HG03280 (cell line): Measurements from ENCODE around the gene NDUFS6.

Source experiments
- ATAC-seq: cut with Tn5 transposase; IDR thresholded peaks from one replicate; pipeline ENCODE4 v1.9.1; 2021; ENCODE audit warnings: mild to moderate bottlenecking, moderate library complexity; ENCODE audit not compliant: unreplicated experiment

Gene NDUFS6

GRCh38 chr5:1845696-1846095 is 44.5 kb downstream of the NDUFS6 start:
- no peak for ATAC-seq

- ATAC-seq = no peak
Measured at GRCh38 chr5:1846583-1846982, 45.4 kb downstream of the NDUFS6 start.

DNA sequence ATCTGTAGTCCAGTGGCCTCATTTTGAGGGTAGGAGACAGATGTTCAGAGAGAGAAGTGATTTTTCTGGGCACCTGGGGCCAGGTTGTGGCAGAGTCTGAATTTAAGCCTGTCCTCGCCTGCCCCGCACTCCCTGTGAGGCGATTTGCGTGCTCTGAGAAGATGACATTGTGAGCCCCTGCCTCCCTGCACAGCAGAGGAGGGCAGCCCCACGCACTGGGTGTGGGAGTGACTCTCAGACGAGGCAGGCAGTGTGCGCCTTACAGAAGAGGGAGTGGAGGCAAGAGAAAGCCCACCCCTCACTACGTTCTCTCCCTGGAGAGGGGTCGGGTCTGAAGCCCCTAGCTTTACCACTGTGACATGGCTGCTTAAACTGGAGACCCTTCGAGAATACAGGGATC is 45.8 kb downstream of the NDUFS6 start:
- no peak for ATAC-seq

DNA sequence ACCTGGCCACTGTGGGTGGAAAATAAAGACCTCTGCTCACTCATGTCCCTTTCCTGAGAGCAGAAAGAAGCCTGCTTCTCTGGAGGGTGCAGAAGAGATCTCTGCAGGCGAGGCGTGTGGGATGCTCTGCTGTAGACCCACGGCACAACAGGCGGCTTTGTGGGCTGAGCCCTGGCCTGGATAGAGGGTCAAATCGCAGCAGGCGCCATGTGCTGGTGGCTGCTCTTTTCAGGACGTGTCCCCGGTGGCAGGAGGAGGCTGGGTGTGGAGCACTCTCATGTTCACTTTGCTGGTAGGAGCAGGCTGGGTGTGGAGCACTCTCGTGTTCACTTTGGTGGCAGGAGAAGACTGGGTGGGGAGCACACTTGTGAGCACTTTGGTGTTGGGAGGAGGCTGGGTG is 46.4 kb downstream of the NDUFS6 start:
- no peak for ATAC-seq

DNA sequence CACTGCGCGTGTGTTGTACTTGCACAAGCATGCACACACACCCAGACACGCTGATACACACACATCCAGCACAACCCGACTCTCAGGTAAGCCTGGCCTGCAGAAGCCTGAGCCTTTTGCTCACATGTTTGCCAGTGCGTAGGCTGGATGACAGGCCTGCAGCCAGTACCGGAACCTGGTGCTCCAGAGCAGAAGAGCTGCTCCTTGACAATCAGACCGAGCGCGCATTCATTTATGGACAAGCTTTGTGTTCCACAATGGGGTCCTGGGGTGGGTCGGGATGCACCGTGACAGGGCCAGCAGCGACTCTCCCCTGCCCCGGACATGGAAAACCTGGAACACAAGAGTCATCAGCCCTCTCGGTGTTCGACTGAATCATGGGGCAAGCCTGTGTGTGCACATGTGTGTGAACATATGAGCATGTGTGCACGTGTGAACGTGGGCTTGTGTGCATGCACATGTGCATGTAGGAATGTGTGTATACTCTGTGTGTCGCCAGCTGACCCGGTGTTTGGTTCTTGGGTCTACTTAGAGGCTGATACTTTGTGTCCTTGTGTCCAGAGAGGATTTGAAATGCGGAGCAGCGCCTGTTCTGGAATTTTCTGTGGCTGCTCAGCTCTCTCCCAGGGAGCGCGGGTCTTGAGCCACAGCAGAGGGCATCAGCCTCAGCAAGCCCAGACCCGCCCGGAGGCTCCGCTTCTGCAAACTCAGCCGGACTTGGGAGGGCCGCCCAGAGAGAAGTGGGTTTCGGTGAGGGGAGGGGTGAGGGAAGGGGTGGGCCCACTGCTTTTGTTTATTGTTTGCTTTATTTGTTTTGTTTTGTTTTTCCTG is 49.3 kb downstream of the NDUFS6 start:
- no peak for ATAC-seq

DNA sequence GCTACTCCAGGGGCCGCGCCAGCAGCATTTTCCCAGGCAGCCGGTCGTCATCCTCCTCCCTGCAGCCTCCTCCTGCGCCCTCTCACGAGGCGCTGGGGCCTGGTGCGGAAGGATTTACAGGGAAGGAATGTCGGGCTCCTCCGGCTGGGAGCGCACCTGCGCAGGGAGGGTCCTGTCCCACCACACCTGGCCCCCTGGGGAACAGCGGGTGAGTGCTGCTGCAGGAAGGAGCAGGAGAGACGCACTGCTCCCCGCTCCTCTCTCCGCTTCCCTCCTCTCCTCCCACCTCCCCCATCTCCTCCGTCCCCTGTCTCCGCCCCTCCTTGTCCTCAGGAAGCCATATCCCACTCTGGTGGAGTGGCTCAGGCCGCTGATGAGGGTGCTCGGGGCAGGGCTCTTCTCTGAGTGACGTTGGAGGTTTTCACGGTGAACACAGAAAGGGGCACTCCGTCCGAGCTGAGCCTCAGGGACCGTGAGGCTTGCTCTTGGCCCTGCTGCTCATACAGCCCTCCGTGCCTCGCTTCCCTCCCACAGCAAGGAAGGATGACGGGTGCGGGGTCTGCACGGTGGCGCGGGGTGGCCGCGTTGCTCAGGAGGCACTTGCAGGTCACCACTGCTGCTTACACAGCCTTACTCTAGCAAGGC is 50.2 kb downstream of the NDUFS6 start:
- ATAC-seq = no peak

- no peak for ATAC-seq
Measured at GRCh38 chr5:1852324-1852947, 51.2 kb downstream of the NDUFS6 start.

DNA sequence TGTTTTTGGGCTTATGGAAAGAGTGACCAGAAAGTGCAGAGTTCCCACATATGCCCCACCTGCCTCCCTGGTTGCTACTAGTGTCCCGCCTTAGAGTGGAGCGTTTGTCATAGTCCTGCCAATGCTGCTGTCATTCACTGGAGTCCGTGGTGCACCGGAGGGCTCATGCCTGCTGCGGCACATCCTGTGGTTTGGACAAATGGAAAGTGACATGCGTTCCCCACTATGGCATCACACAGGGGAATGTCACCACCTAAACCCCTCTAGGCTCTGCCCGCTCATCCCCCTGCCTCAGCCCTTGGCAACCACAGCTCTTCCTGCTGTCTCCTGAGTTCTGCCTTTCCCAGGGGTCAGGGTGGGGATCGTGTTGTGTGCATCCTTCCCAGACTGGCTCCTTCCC is 52.3 kb downstream of the NDUFS6 start:
- ATAC-seq = no peak

DNA sequence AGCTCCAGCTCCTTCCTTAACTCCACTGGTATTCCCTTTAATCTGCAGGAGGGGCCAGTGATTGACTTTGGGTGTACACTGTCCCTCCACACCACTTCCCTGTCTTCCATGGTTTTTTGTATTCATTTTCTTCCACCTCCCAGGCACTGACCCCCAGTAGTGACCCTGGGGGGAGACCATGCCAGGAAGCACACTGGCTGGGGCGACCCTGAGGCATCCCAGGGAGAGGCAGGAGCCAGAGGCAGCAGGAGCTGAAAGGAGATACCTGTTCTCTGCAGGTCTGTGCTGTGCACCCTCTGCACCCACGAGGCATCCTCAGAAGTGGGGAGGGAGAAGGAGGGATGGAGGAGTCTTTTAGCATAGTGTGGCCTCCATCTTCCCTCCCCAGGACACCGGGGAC is 53.9 kb downstream of the NDUFS6 start:
- no peak for ATAC-seq

- ATAC-seq = no peak
Measured at GRCh38 chr5:1855596-1855995, 54.4 kb downstream of the NDUFS6 start.

GRCh38 chr5:1856596-1857255 is 55.5 kb downstream of the NDUFS6 start:
- ATAC-seq = no peak

DNA sequence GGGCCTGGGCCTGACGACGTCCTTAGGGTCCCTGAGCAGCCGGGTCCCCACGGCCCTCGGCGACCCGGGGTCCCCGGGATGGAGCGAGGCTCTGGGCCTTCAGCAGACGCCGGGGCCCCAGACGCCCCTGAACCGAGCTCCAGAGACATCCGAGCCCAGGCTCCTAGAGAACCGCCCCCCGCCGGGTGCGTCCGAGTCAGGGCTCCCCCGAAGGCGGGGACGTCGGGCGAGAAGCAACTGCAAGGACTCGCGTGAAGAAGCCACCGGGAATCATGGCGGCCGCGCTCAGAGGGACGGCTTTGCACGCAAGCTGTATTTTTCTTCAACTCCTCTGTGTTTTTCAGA is 56.0 kb downstream of the NDUFS6 start:
- ATAC-seq = no peak

- no peak for ATAC-seq
Measured at GRCh38 chr5:1858436-1858835, 57.2 kb downstream of the NDUFS6 start.

GRCh38 chr5:1859099-1859498 is 57.9 kb downstream of the NDUFS6 start:
- no peak for ATAC-seq

- ATAC-seq = no peak
Measured at GRCh38 chr5:1860021-1860610, 58.9 kb downstream of the NDUFS6 start.

GRCh38 chr5:1860949-1861348 is 59.7 kb downstream of the NDUFS6 start:
- ATAC-seq = no peak

DNA sequence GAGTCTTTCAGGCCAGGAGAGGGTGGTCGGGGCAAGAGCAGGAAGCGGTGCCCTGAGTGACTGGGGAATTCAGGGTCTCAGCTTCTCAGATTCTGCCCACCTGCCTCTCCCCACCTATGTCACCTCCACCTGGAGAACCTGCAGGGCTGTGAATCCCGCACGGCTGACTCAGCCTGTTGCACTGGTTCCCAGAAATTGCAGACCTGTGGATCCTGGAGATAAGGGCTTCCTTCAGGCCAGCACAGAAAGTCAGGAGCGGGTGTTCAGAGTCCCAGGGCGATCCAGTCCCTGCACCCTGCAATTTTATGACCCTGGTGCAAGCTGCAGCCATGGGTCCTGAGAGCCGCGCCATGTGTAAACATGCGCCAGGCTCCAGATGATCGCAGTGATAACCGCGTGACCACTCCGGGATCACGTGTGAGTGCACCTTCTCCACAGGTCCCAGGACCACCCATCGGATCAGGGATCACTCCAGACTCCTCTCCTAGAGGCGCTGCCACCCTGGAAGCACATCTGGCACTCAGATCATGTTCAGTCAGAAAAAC is 63.8 kb downstream of the NDUFS6 start:
- no peak for ATAC-seq

- no peak for ATAC-seq
Measured at GRCh38 chr5:1865486-1865885, 64.3 kb downstream of the NDUFS6 start.
